Measurements from ENCODE around the gene SERPINF2. TPM values are rescaled to one million over a fixed set of nuclear protein-coding genes. Genes with fewer than 3 reads are reported as not detected.
"Not testable (repeated sequence)": the region's sequence is repeated elsewhere in the genome, so short reads cannot be mapped to it uniquely, and the experiment has no call there.

SERPINF2 gene
- total RNA-seq, 1 donor from 2014 or later = 1,138 TPM

- ATAC-seq (no peak), DNase-seq (ENCODE audit: low spot score) (no peak)
Measured at GRCh38 chr17:1786708-1787107, 44.0 kb downstream of the SERPINF2 start.

- no peak for DNase-seq (ENCODE audit: low spot score)
Measured at GRCh38 chr17:1787301-1787902, 44.7 kb downstream of the SERPINF2 start.

GRCh38 chr17:1789936-1790335 lies 47.3 kb downstream of the SERPINF2 start:
- DNase-seq (ENCODE audit: low spot score) (no peak), ATAC-seq (peak; percentile 16)

More at GRCh38 chr17:1787301-1787902, 44.7 kb downstream of the SERPINF2 start:
- ATAC-seq = no peak

- DNase-seq (ENCODE audit: low spot score) = no peak
- no peak for ATAC-seq
Measured at GRCh38 chr17:1792495-1793446, 50.1 kb downstream of the SERPINF2 start.

GRCh38 chr17:1793447-1793806 lies 50.8 kb downstream of the SERPINF2 start:
- ATAC-seq = no peak
- no peak for DNase-seq (ENCODE audit: low spot score)

GRCh38 chr17:1796800-1797199 lies 54.1 kb downstream of the SERPINF2 start:
- DNase-seq (ENCODE audit: low spot score) (no peak), ATAC-seq (peak; percentile 17)

GRCh38 chr17:1797323-1797722 lies 54.7 kb downstream of the SERPINF2 start:
- ATAC-seq (no peak), DNase-seq (ENCODE audit: low spot score) (no peak)

GRCh38 chr17:1797846-1798245 lies 55.2 kb downstream of the SERPINF2 start:
- peak; percentile 82 for ATAC-seq

GRCh38 chr17:1800240-1800639 lies 57.6 kb downstream of the SERPINF2 start:
- DNase-seq (ENCODE audit: low spot score) (no peak), ATAC-seq (no peak)

More at GRCh38 chr17:1797846-1798245, 55.2 kb downstream of the SERPINF2 start:
- not testable (repeated sequence) for DNase-seq (ENCODE audit: low spot score)

- DNase-seq (ENCODE audit: low spot score) = no peak
- ATAC-seq = no peak
Measured at GRCh38 chr17:1800712-1801111, 58.0 kb downstream of the SERPINF2 start.

GRCh38 chr17:1802429-1802828 lies 59.8 kb downstream of the SERPINF2 start:
- DNase-seq (ENCODE audit: low spot score) (no peak), ATAC-seq (peak; percentile 61)

- peak; percentile 78 for ATAC-seq
- no peak for DNase-seq (ENCODE audit: low spot score)
Measured at GRCh38 chr17:1803280-1803679, 60.6 kb downstream of the SERPINF2 start.

Other genes with a start within 250 kb of the SERPINF2 start
- gene INPP5K, start 226.3 kb upstream of the SERPINF2 start, total RNA-seq = 11.9 TPM
- gene PITPNA, start 180.1 kb upstream of the SERPINF2 start, total RNA-seq = 29.0 TPM
- gene SLC43A2, start 114.0 kb upstream of the SERPINF2 start, total RNA-seq = 3.1 TPM
- gene SCARF1, start 97.1 kb upstream of the SERPINF2 start, total RNA-seq = 12.5 TPM
- gene RILP, start 93.0 kb upstream of the SERPINF2 start, total RNA-seq = 20.9 TPM
- gene PRPF8, start 58.0 kb upstream of the SERPINF2 start, total RNA-seq = 97.8 TPM
- 4.2 TPM for gene TLCD2, start 32.5 kb upstream of the SERPINF2 start, total RNA-seq
- gene WDR81, start 18.2 kb upstream of the SERPINF2 start, total RNA-seq = 27.0 TPM
- 1,041 TPM for gene SERPINF1, start 19.2 kb downstream of the SERPINF2 start, total RNA-seq
- 6.4 TPM for gene SMYD4, start 87.0 kb downstream of the SERPINF2 start, total RNA-seq
- 33.3 TPM for gene RPA1, start 87.1 kb downstream of the SERPINF2 start, total RNA-seq